GM12878 (cell line): ENCODE results near the gene MARF1.
"Not testable (repeated sequence)": the region's sequence is repeated elsewhere in the genome, so short reads cannot be mapped to it uniquely, and the experiment has no call there.

Experiments
- ATF3 ChIP-seq: IDR thresholded peaks from 2 replicates; pipeline ENCODE4 v1.6.1; 2011; ENCODE audit warnings: low read depth, mild to moderate bottlenecking, low read length, moderate library complexity, borderline replicate concordance; ENCODE audit errors: extremely low read depth
- BCL3 ChIP-seq: IDR thresholded peaks from 2 replicates; pipeline ENCODE4 v1.6.1; 2011; ENCODE audit warnings: borderline replicate concordance, low read depth, mild to moderate bottlenecking, moderate library complexity, low read length; ENCODE audit not compliant: insufficient read depth, poor library complexity, severe bottlenecking
- EP300 ChIP-seq, 2 experiments: fragments of 150-350 bp in 1 of 2; IDR thresholded peaks; 2 replicates each; pipeline ENCODE4 v1.6.1; 2011 to 2012; ENCODE audit warnings: low read depth in 2 of 2, low read length in 2 of 2, borderline replicate concordance in 1 of 2, improper control_type of control experiment in 1 of 2, inconsistent platforms in 1 of 2; ENCODE audit not compliant: control insufficient read depth in 1 of 2
- EZH2 ChIP-seq: IDR thresholded peaks from 2 replicates; pipeline ENCODE4 v1.6.1; 2012; ENCODE audit warnings: low read depth, mild to moderate bottlenecking, control low read depth, inconsistent platforms, low read length, borderline replicate concordance; ENCODE audit not compliant: control insufficient read depth
- SREBF1 ChIP-seq: IDR thresholded peaks from 2 replicates; pipeline ENCODE4 v1.6.1; 2012; ENCODE audit warnings: mild to moderate bottlenecking, low read length
- TF ChIP-seq, protein P1 (sequence below), 3 experiments: IDR thresholded peaks in 2 of 3; conservative IDR thresholded peaks in 1 of 3; 2 replicates each; pipeline ENCODE4 v1.5.1; 2011; ENCODE audit warnings: low read depth in 3 of 3, low read length in 3 of 3, mild to moderate bottlenecking in 3 of 3, control low read depth in 2 of 3, moderate library complexity in 2 of 3, inconsistent platforms in 1 of 3, mixed read lengths in 1 of 3; ENCODE audit not compliant: control insufficient read depth in 2 of 3, insufficient read depth in 1 of 3; ENCODE audit errors: extremely low read depth in 1 of 3
- TF ChIP-seq, protein P2 (sequence below): IDR thresholded peaks from 2 replicates; pipeline ENCODE4 v1.6.1; 2012; ENCODE audit warnings: low read depth, low read length, improper control_type of control experiment

GRCh38 chr16:15547072-15547767 lies 95.7 kb downstream of the MARF1 start:
- not testable (repeated sequence) for TF ChIP-seq ATF3; BCL3; EP300 (IDR thresholded peaks at IDR 0.05; ENCODE audit: borderline replicate concordance in 1 of 2, control insufficient read depth in 1 of 2, low read depth in 2 of 2, low read length in 2 of 2); EZH2; SREBF1
- TF ChIP-seq, protein P1, sequence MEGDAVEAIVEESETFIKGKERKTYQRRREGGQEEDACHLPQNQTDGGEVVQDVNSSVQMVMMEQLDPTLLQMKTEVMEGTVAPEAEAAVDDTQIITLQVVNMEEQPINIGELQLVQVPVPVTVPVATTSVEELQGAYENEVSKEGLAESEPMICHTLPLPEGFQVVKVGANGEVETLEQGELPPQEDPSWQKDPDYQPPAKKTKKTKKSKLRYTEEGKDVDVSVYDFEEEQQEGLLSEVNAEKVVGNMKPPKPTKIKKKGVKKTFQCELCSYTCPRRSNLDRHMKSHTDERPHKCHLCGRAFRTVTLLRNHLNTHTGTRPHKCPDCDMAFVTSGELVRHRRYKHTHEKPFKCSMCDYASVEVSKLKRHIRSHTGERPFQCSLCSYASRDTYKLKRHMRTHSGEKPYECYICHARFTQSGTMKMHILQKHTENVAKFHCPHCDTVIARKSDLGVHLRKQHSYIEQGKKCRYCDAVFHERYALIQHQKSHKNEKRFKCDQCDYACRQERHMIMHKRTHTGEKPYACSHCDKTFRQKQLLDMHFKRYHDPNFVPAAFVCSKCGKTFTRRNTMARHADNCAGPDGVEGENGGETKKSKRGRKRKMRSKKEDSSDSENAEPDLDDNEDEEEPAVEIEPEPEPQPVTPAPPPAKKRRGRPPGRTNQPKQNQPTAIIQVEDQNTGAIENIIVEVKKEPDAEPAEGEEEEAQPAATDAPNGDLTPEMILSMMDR (IDR thresholded peaks at IDR 0.05 in 2 of 3, conservative IDR thresholded peaks at IDR 0.05 in 1 of 3; ENCODE audit: control insufficient read depth in 2 of 3, extremely low read depth in 1 of 3, insufficient read depth in 1 of 3, low read depth in 3 of 3, low read length in 3 of 3) = not testable (repeated sequence)
- TF ChIP-seq, protein P2, sequence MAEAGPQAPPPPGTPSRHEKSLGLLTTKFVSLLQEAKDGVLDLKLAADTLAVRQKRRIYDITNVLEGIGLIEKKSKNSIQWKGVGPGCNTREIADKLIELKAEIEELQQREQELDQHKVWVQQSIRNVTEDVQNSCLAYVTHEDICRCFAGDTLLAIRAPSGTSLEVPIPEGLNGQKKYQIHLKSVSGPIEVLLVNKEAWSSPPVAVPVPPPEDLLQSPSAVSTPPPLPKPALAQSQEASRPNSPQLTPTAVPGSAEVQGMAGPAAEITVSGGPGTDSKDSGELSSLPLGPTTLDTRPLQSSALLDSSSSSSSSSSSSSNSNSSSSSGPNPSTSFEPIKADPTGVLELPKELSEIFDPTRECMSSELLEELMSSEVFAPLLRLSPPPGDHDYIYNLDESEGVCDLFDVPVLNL = not testable (repeated sequence)
